HG02623 (cell line): ENCODE results near the gene TMEM119.
A peak's percentile ranks its signal among the peaks of the same experiment; 100 is the strongest.

Experiments
- ATAC-seq: cut with Tn5 transposase; IDR thresholded peaks from one replicate; pipeline ENCODE4 v1.9.1; 2021; ENCODE audit warnings: moderate library complexity; ENCODE audit not compliant: unreplicated experiment

Gene TMEM119

DNA sequence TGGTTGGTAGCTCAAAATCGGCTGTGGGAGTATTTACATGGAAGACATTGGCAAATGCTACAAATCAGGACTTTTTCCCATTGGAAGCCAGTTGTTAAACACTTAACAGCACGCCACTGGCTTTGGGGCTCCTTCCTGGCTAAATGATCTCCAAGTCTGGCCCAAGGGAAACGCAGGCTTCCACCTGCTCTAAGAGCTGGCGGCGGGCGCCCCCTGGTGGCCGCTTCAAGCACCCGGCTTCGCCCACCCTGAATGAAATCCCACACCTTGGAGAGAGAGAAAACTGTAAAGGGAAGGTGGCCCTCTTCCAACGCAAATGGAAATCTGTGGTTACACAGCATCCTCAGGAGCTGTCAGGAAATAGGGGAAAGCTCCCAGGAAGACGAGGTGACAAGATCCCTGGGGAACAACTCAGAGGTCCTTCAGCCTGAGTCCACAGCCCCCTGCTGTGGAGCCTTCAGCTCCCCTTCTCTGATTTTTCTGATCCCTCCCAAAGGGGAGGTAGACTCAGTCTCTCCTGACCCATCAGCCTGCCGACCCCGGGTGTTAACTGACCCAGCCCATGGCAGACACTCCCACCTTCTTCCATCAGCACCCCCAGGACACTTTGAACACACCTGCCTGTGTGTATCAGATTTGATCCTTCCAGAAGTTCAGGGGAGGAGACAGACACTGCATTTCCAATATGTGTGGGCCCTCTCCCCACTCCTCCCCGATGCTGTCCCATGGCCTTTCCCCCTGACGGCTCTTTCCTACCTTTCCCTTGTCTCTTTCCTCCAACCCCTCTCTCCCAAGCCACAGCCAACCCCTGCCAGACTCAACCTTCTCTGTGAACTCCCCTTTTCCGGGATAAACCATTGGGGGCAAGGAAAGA lies 20.4 kb upstream of the TMEM119 start:
- ATAC-seq, result peak; percentile 29

DNA sequence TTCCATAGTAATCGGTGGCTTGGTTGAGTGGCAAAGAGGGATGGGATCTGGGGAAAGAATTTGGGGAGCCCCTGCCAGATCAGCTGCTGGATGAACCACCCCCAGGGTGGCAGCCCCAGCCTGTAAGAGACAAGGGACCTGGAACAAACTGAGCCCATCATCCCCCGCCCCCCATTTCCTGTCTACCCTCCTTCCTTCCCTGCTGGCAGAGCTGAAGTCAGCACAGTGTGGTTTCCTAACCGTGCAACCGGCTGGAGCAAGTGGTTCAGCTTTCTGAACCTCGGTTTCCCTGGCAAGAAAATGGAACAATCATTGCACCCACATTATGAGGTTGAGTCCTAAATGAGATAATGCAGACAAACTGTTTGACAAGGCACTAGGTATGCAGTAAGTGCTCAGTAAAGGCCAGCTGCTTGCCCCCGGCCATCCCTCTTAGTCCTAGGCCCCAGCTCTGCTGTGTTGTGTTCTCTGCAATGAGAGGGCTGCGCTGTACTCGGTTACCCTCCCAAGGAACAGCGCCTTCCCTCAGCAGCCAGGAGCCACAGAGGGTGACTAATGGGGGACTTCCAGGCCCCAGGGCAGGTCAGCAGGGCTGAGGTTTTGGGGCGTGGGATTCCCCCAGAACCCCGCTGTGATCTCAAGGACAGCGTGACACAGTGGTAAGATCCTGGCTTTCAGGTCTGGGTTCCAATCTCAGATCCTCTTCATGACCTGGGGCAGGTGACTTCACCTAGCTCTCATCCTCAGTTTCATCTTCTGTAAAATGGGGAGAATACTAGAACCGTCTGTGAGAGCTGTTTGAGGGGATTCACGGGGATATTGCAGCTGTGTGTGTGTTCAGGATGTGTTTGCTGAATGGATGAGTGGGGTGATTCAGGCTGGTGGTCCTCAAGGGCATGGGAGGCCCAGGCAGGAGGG lies 19.3 kb upstream of the TMEM119 start:
- peak; percentile 76 for ATAC-seq

DNA sequence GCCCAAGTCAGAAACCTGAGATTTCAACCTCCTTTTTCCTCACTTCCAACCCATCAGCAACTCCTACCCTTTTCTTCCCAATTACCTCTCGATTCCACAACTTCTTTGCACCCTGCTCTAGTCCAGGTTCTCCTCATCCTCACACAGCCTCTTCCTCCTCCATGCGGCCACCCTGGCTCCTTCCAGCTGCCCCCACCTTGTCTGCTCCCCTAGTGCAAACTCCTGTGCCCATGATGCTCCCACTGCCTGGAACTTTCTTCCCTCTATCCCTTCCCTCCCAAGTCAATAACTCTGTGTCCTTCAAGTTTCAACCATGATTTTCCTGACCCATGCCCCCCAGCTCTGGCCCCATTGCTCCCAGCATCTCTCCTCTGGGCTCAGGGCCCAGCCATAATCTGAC lies 18.5 kb upstream of the TMEM119 start:
- no peak for ATAC-seq

DNA sequence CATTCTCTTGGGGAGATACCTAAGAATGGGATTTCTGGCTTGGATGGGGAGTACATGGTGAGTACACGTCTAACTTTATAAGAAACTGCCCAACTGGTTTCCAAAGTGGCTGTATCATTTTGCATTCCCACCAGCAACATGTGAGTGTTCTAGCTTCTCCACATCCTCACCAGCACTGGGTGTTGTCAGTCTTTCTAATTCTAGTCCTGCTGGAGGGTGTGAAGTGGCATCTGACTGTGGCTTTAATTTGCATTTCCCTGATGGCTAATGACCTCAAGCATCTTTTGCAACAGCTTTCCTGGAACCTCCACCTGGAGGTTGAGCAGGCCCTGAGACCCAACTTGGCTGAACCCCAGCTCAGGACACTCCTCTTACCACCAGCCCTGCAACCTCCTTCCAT lies 18.0 kb upstream of the TMEM119 start:
- ATAC-seq, result no peak

DNA sequence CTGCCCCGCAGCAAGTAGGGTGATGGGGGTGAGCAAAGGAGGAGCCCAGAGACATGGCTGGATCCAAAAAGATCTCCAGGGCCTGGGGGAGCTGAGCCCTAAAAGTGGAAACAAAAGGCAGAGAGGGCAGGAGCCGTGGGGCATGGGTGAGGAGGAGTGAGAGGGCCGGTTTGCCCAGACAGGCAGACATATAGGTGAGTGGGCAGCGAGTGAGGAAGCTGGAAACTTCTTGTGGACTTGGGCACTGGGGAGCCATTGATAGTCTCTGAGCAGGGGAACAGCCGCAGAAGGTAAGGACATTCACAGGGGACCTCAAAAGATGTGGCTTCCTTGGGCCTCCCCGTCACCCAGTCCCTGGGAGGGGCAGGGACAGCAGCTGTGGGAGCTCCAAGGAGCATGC lies 16.8 kb upstream of the TMEM119 start:
- ATAC-seq, result no peak

DNA sequence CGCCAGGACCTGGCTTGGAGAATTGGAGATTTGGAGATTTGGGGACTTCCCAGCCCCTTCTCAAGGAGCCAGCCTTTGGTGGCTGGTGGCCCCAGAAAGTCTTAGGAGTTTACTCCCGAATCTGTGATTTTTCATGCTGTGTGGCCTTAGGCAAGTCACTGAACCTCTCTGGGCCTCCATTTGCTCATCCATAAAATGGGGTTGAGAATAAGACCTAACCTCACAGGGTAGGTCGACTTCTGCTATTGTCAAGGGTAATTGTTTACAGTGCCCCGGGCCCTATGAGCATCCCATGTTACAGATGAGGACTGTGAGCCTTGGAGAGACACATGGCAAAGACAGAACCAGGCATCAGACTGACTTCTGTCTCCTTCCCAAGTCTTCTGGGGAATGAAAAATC lies 16.2 kb upstream of the TMEM119 start:
- ATAC-seq, result no peak

DNA sequence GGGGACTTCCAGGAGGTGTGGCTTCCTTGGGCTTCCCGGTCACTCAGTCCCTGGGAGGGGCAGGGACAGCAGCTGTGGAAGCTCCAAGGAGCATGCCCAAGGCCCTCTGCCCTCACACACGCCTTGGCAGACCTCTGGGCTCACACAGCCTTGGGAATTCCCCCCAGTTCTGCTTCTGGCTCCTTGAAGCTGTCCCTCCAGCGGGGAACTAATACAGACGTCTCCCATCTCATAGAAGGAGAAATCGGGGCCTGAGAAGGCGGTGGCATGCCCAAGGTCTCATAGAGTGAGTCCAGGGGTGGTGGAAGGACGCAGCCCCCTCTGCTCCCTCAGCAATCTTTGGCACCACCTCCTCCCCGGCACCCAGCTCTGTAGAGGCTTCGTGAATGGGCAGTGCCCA lies 15.7 kb upstream of the TMEM119 start:
- no peak for ATAC-seq

DNA sequence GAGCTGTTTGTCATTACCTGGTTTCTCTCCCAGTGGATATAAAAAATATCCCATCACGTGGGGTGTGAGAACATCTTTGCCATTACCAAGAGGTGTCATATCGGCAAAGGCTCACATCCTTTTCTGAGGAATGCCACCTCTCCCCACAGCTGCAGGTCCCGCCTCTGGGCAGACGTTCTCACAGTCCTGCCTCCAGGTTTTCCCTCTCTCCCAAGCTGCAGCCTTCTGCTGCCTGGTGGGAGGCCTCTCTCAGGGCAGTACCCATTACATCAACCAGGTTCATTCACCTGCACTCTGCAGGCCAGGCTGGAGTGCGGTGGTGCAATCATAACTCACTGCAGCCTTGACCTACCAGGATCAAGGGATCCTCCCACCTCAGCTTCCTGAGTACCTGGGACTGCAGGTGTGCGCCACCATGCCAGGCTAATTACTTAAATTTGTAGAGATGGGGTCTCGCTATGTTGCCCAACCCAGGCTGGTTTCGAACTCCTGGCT lies 15.0 kb upstream of the TMEM119 start:
- no peak for ATAC-seq

DNA sequence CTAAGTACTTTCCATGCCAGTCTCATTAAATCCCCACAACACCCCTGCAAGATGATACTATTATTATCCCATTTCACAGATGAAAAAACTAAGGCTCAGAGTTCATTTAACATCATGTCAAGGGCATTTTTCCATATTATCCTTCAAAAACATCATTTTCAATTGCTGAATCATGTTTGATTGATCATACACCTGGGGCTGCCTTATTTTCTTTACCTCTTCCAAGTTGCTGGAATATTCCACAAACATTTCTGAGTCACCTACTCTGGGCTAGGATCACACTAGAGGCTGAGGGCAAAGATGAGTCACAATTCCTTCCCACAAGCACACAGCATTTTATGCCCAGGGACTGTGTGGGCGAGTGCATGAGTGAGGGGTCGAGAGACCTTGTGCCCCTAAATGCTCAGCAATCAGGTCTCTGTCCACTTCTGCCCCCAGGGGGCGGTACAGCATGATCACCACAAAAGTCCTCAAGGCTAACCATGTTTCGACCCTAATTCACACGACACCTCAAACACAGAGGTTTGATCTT lies 14.1 kb upstream of the TMEM119 start:
- no peak for ATAC-seq

DNA sequence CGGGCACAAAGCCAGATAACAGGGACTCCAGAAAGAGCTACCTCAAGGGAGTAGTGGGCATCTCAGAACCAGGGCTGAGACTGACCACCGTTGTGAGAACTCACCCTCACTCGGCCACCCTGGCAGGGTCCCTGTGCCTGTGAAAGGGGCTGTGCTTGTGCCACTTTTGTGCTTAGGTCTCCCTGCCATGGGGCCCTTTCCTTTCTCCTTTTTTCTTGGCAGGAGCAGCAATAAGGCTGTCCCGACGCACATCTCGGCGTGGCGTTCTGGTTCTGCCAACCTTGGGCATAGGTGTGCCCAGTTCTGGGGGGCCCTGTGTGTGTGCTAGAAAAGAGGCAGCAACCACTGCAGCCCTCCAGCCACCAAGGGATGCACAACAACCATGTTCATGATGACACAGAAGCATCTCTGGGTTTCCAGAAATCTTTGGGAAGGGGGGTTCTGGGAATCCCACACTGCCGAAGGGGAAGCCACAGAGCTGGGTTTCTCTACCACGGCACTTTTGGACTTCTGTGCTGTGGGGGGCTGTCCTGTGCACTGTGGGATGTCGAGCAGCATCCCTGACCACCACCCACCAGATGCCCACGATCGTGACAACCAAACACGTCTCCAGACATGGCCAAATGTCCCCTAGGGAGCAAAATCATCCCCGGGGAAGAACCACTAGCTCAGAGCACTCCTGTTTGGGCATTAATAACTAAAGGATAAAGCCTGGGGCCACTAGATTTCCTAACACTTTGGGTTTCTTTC lies 13.1 kb upstream of the TMEM119 start:
- ATAC-seq, result no peak

DNA sequence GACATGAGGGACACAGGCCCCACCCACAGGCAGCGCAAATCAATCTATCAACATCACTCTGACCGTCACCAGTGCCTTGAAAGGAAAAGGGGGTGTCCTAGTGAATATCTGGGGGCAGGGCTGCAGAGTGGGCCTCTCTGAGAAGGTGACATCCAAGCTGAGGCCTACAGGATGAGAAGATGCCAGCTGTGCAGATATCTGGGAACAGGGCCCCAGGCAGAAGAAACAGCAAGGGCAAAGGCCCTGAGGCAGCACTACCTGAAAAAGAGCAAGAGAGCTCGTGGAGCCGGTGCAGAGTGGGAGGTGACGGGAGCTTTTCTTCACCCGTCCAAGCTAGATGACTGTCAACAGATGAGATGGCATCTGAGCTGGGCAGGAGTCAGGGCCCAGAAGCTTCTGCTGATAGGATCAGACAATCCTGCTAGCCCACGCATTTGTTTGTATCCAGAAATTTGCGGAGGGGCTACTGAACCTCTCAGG lies 12.5 kb upstream of the TMEM119 start:
- no peak for ATAC-seq

DNA sequence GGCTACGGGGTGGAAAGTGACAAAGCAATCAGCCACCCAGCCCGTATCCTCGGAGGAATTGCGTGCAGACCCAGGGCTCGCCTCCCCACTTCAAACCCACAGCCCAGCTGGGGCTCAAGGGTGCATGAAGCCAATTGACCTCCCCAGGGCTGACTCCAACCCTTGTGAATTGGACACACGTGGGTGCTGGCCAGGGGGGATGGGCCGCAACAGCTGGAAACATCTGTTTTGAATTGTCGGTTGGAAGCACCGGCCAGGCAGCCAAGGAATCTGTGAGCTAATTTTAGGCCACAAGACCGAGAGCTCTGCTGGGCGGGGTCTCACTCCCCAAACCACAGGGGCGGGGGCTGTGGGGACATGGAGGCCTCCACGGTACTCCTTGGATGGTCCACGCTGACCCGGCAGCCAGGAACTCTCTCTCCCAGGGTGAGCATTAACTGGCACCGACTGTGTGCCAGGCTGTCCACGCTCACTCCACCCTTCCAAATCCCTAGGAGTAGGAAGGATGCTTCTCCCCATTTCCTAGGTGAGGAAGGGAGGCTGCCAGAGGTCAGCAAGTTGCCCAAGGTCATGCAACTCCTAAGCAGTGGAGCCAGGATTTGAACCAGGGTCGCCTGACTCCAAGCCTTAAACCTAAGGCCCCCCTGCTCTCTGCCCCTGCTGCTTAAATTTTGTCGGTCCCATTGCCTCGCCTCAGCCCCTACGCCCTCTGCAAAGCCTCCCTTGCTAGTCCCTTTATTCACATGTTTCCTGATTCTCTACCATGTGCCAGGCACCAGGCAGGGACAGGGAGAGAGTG lies 11.9 kb upstream of the TMEM119 start:
- ATAC-seq, result no peak

DNA sequence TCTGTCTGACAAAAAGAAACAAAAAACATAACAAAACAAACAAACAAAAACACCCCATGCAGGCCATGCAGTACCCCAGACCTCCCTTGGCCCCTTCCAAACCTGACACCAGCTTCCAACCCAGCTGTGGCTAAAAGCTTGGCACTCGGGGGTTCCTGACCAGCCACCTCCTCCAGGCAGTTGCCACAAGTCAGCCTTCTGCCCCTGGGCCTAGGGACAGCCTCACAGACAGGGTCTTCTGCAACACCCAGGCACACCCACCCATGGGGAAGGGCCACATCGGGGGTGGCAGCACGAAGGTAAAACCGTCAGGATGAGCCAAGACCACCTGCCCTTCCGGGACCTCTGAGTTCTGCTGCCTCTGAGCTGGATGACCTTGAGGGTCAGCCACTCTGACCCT lies 10.7 kb upstream of the TMEM119 start:
- ATAC-seq, result no peak

DNA sequence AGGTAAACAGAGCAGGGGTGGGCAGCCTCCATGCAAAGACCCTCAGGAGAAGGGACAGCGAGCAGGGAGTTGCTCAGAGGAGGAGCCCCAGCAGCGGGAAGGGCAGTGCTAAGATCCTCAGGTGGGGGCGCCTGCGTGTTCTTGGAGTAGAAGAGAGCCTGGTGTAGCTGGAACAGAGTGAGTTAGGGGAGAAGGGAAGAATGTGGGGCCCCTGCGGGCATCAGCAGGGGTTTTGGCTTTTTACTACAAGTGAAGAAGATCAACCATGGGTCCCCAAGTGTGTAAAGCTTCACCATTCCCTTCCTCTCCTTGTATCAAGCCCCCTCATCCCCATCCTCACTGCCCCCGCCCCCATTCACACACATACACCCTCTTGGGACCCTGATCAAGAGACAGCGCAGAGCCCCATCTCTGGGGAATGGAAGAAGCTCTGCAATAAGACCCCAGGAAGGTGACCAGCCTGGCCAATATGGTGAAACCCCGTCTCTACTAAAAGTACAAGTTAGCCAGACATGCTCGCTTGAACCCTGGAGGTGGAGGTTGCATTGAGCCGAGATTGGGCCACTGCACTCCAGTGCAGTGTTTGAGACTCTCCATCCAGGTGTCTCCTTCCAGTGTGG lies 10.2 kb upstream of the TMEM119 start:
- no peak for ATAC-seq

DNA sequence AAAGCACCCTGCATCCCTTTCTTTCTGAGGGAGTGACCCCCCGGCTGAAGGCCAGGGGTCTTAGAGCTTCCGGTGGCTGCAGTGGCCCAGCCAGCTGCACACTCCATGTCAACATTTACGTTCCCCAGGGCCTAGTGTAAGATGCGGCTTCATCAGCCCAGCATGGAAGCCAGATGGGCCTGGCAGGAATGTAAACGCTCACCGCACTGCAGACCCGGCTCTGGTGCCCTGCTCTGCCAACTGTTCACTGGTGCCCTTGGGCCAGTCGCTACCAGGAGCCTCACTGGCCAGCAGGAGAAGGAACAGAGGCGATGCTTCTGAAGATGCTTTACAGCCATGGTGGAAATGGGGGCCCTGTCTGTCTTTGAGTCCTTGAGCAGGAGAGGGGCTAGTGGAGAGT lies 8.6 kb upstream of the TMEM119 start:
- ATAC-seq, result no peak

DNA sequence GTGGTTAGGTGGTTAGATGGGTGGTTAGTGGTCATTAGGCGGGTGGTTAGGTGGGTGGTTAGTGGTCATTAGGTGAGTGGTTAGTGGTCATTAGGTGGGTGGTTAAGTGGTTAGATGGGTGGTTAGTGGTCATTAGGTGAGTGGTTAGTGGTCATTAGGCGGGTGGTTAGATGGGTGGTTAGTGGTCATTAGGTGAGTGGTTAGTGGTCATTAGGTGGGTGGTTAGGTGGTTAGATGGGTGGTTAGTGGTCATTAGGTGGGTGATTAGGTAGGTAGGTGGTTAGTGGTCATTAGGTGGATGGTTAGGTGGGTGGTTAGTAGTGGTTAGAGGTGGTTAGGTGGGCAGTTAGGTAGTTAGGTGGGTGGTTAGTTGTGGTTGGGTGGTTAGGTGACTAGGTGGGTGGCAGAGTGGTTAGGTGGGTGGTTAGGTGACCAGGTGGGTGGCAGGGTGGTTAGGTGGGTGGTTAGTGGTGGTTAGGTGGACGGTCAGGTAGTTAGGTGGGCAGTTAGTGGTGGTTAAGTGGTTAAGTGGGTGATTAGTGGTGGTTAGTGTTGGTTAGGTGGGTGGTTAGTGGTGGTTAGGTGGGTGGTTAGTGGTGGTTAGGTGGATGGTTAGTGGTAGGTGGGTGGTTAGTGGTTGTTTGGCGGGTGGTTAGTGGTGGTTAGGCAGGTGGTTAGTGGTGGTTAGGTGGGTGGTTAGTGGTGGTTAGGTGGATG lies 8.0 kb upstream of the TMEM119 start:
- no peak for ATAC-seq

DNA sequence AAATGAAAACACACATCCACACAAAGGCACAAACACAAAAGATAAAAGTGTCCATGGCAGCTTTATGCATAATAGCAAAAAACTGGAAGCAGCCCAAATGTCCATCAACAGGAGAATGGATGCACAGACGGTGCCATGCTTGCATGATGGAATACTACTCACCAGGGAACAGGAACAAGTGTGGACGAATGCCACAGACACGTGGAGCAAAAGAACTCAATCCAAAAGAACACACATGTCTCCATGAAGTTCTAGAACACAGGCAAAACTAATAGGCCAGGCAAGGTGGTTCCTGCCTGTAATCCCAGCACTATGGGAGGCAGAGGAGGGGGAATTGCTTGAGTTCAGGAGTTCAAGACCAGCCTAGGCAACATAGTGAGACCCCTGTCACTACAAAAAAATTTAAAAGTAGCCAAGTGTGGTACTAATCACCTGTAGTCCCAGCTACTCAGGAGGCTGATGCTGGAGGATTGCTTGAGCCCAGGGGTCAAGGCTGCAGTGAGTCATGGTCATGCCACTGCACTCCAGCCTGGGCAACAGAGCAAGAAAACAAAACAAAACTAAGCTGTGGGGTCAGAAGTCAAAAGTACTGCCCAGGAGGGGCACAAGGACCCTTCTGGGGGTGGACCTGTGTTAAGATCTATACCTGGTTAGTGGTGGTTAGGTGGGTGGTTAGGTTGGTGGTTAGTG lies 7.3 kb upstream of the TMEM119 start:
- ATAC-seq, result no peak

DNA sequence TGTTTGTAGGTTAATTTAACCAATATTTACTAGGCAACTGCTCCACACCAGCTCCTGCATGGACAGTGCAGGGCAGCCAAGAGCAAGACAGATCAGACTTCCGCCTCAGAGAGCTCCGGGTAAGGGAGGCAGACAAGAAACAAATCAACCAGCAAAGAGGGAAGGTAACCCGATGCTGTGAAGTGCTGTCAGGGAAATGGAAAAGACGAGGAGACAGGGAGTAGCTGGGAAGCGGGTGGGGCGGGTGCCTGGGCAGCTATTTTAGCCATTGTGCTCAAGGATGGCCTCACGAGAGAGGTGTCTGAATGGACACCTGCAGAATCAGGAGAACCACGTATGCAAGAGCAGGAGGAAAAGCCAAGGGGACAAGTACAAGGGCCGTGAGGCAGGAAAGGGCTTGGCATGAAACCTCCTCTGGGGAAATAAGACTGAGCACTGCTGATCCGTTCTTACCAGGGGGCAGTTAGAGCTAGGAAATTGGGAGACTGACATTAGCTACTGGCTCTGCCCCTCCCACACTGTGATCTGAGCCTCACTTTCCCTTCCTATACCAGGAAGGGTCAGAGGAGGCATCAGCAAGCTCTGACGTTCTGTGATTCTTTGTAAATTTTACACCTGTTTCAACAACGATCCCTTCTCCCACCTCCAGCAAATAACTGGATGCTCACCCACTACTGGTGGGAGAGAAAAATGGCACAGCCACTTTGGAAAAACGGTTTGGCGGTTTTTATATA lies 6.5 kb upstream of the TMEM119 start:
- no peak for ATAC-seq
